Activated CD4-positive, alpha-beta memory T cell treated with anti-CD3 and anti-CD28 coated beads, Interleukin-2, amount 10 ng/mL, durations not matched to agents 7 days and 5 days (primary cell): ENCODE data around the gene PGP. TPM values are rescaled to one million over a fixed set of nuclear protein-coding genes. Genes with fewer than 3 reads are reported as not detected.

Experiments used
- CTCF ChIA-PET: fragments of 350-600 bp; sonication (Branson Sonifier 250); formaldehyde crosslinking; loops from one replicate; lab custom pipeline; 2021; ENCODE audit warnings: antibody characterized with exemption, inconsistent platforms; lab: Charles Lee
- POLR2A ChIA-PET: fragments of 350-600 bp; sonication (Branson Sonifier 250); formaldehyde crosslinking; loops from one replicate; lab custom pipeline; 2021; ENCODE audit warnings: antibody characterized with exemption; lab: Charles Lee
- DNase-seq: peaks from one replicate; pipeline ENCODE4 v3.0.0-alpha.2; 2020
- H3K27ac Mint-ChIP-seq: one replicate; pipeline ENCODE4 v1.8.0; 2021; ENCODE audit warnings: mild to moderate bottlenecking, mixed read lengths
- H3K27me3 Mint-ChIP-seq: one replicate; pipeline ENCODE4 v1.8.0; 2021; ENCODE audit warnings: mixed read lengths
- H3K36me3 Mint-ChIP-seq: one replicate; pipeline ENCODE4 v1.8.0; 2021; ENCODE audit warnings: low read depth, mixed read lengths
- H3K4me1 Mint-ChIP-seq: one replicate; pipeline ENCODE4 v1.8.0; 2021; ENCODE audit warnings: mixed read lengths
- H3K4me3 Mint-ChIP-seq: one replicate; pipeline ENCODE4 v1.8.0; 2021; ENCODE audit warnings: mild to moderate bottlenecking, mixed read lengths
- H3K9me3 Mint-ChIP-seq: one replicate; pipeline ENCODE4 v1.8.0; 2021; ENCODE audit warnings: mixed read lengths
- total RNA-seq, 2 experiments: library from RNA; stranded (reverse); gene quantifications; one replicate each; pipeline ENCODE4 v1.2.3, GENCODE V29; 2021

PGP gene
- total RNA-seq, 2 experiments from 2014 or later = 17.9 to 19.2 TPM

- CTCF ChIA-PET = no interaction called here
- H3K27ac Mint-ChIP-seq = no peak overlapping the region
- no peak overlapping the region for H3K4me3 Mint-ChIP-seq
- H3K27me3 Mint-ChIP-seq = no peaks in the 10 kb centered on the region
- H3K36me3 Mint-ChIP-seq = peaks cover 23% of the 10 kb centered on the region
- no peak for DNase-seq
- POLR2A ChIA-PET = no interaction called here
- no peaks in the 10 kb centered on the region for H3K9me3 Mint-ChIP-seq
- no peaks in the 10 kb centered on the region for H3K4me1 Mint-ChIP-seq
Measured at GRCh38 chr16:2170080-2170479, 44.6 kb downstream of the PGP start.

- no peak overlapping the region for H3K4me3 Mint-ChIP-seq
- ChIA-PET CTCF (no interaction called here), POLR2A (interaction anchor here (0.9 to 2.5 kb wide), 2 partner anchors 12 to 27 kb away, joined by 3 to 15 read pairs; partner anchors contain the start of gene TRAF7)
- H3K36me3 Mint-ChIP-seq = peaks cover 19% of the 10 kb centered on the region
- no peak for DNase-seq
- no peak overlapping the region for H3K27ac Mint-ChIP-seq
- no peaks in the 10 kb centered on the region for H3K27me3 Mint-ChIP-seq
- H3K4me1 Mint-ChIP-seq = peaks cover 2% of the 10 kb centered on the region
- no peaks in the 10 kb centered on the region for H3K9me3 Mint-ChIP-seq
Measured at GRCh38 chr16:2167068-2167638, 47.5 kb downstream of the PGP start.

- ChIA-PET CTCF (no interaction called here), POLR2A (interaction anchor here (2.5 kb wide), 1 partner anchor 12 kb away, joined by 15 read pairs; the partner anchor contains the start of gene TRAF7)
- no peak for DNase-seq
- H3K4me1 Mint-ChIP-seq = peaks cover 2% of the 10 kb centered on the region
- no peak overlapping the region for H3K27ac Mint-ChIP-seq
- H3K27me3 Mint-ChIP-seq = no peaks in the 10 kb centered on the region
- H3K36me3 Mint-ChIP-seq = peaks cover 20% of the 10 kb centered on the region
- no peaks in the 10 kb centered on the region for H3K9me3 Mint-ChIP-seq
- no peak overlapping the region for H3K4me3 Mint-ChIP-seq
Measured at GRCh38 chr16:2166263-2167067, 48.2 kb downstream of the PGP start.

- Mint-ChIP-seq H3K4me1 (peaks cover 2% of the 10 kb centered on the region), H3K9me3 (no peaks in the 10 kb centered on the region), H3K4me3 (no peak overlapping the region), H3K27ac (no peak overlapping the region), H3K27me3 (no peaks in the 10 kb centered on the region), H3K36me3 (peaks cover 20% of the 10 kb centered on the region)
- CTCF ChIA-PET = no interaction called here
- POLR2A ChIA-PET = interaction anchor here (2.5 kb wide), 1 partner anchor 11 kb away, joined by 15 read pairs; the partner anchor contains the start of gene TRAF7
- DNase-seq = no peak
Measured at GRCh38 chr16:2165861-2166260, 48.8 kb downstream of the PGP start.

- H3K36me3 Mint-ChIP-seq = peaks cover 20% of the 10 kb centered on the region
- peak; percentile 37 for DNase-seq
- peaks cover 5% of the 10 kb centered on the region for H3K4me1 Mint-ChIP-seq
- H3K27me3 Mint-ChIP-seq = no peaks in the 10 kb centered on the region
- no peaks in the 10 kb centered on the region for H3K9me3 Mint-ChIP-seq
- H3K27ac Mint-ChIP-seq = peak overlapping the region; percentile 56
- no peak overlapping the region for H3K4me3 Mint-ChIP-seq
- ChIA-PET CTCF (interaction anchor here (0.7 kb wide), 1 partner anchor 8 kb away, joined by 3 read pairs; the partner anchor contains the start of gene TRAF7), POLR2A (no interaction called here)
Measured at GRCh38 chr16:2163211-2163881, 51.3 kb downstream of the PGP start.

- Mint-ChIP-seq H3K4me3 (no peak overlapping the region), H3K4me1 (peaks cover 7% of the 10 kb centered on the region), H3K27ac (no peak overlapping the region), H3K36me3 (peaks cover 17% of the 10 kb centered on the region), H3K9me3 (no peaks in the 10 kb centered on the region), H3K27me3 (no peaks in the 10 kb centered on the region)
- DNase-seq = no peak
- ChIA-PET POLR2A (interaction anchor here (0.6 kb wide), 1 partner anchor 282 kb away, joined by 3 read pairs; no protein-coding TSS in a partner anchor), CTCF (no interaction called here)
Measured at GRCh38 chr16:2162676-2163118, 51.9 kb downstream of the PGP start.

- Mint-ChIP-seq H3K4me1 (peaks cover 15% of the 10 kb centered on the region), H3K9me3 (no peaks in the 10 kb centered on the region)
- POLR2A ChIA-PET = no interaction called here
Measured at GRCh38 chr16:2161911-2162310, 52.7 kb downstream of the PGP start.

More at GRCh38 chr16:2161911-2162310, 52.7 kb downstream of the PGP start:
- no peaks in the 10 kb centered on the region for H3K27me3 Mint-ChIP-seq
- peaks cover 17% of the 10 kb centered on the region for H3K36me3 Mint-ChIP-seq
- CTCF ChIA-PET = no interaction called here
- H3K27ac Mint-ChIP-seq = no peak overlapping the region
- H3K4me3 Mint-ChIP-seq = no peak overlapping the region
- DNase-seq = no peak

Other genes starting within 250 kb of the PGP start
- gene RNF151, start 248.0 kb downstream of the PGP start, total RNA-seq = not detected
- 10 to 100 TPM; 27.7 to 28.7 TPM for gene TBL3, start 242.8 kb downstream of the PGP start, total RNA-seq
- under 1 TPM in 1 of 2 experiments, not detected in 1; 0.23 TPM for gene NOXO1, start 233.4 kb downstream of the PGP start, total RNA-seq
- 10 to 100 TPM; 29.1 to 32.0 TPM for gene GFER, start 230.6 kb downstream of the PGP start, total RNA-seq
- 10 to 100 TPM; 12.3 to 12.6 TPM for gene SYNGR3, start 224.9 kb downstream of the PGP start, total RNA-seq
- gene ZNF598, start 205.0 kb downstream of the PGP start, total RNA-seq = 10 to 100 TPM; 52.1 to 53.6 TPM
- under 1 TPM; 0.48 to 0.65 TPM for gene NPW, start 195.1 kb downstream of the PGP start, total RNA-seq
- gene NHERF2, start 187.9 kb downstream of the PGP start, total RNA-seq = under 1 TPM; 0.85 to 0.96 TPM
- gene NTHL1, start 167.0 kb downstream of the PGP start, total RNA-seq = 10 to 100 TPM; 22.5 to 24.5 TPM
- 10 to 100 TPM; 88.4 to 90.1 TPM for gene TSC2, start 166.9 kb downstream of the PGP start, total RNA-seq
- gene PKD1, start 78.9 kb downstream of the PGP start, total RNA-seq = 10 to 100 TPM; 60.5 to 69.6 TPM
- 1 to 10 TPM in 1 of 2 experiments, under 1 TPM in 1; 0.83 to 1.1 TPM for gene RAB26, start 66.2 kb downstream of the PGP start, total RNA-seq
- gene TRAF7, start 59.1 kb downstream of the PGP start, total RNA-seq = 10 to 100 TPM; 57.3 to 60.3 TPM
- gene CASKIN1, start 18.2 kb downstream of the PGP start, total RNA-seq = 1 to 10 TPM in 1 of 2 experiments, under 1 TPM in 1; 0.18 to 1.4 TPM
- gene MLST8, start 9.4 kb downstream of the PGP start, total RNA-seq = 10 to 100 TPM; 32.6 to 33.7 TPM
- gene BRICD5, start 4.0 kb downstream of the PGP start, total RNA-seq = 10 to 100 TPM; 10.3 to 12.5 TPM
- gene E4F1, start 8.8 kb upstream of the PGP start, total RNA-seq = 10 to 100 TPM; 26.3 to 29.4 TPM
- 1 to 10 TPM; 2.0 to 2.3 TPM for gene DNASE1L2, start 21.6 kb upstream of the PGP start, total RNA-seq
- gene ECI1, start 36.7 kb upstream of the PGP start, total RNA-seq = 10 to 100 TPM; 43.0 to 44.8 TPM
- 100 to 1,000 TPM; 218 to 222 TPM for gene RNPS1, start 53.3 kb upstream of the PGP start, total RNA-seq
- 1 to 10 TPM; 8.3 to 8.7 TPM for gene ABCA3, start 125.9 kb upstream of the PGP start, total RNA-seq
- 10 to 100 TPM; 74.5 to 75.8 TPM for gene CCNF, start 214.6 kb upstream of the PGP start, total RNA-seq
- 10 to 100 TPM; 12.5 to 13.9 TPM for gene TEDC2, start 245.3 kb upstream of the PGP start, total RNA-seq